OCI-LY7 (cell line): ENCODE measurements around the gene MYO3A.

Experiments
- EZH2phosphoT487 ChIP-seq: fragments of 200-600 bp; sonication (generic); IDR thresholded peaks from 2 replicates; pipeline ENCODE4 v1.6.1; 2018; ENCODE audit warnings: low read depth, borderline replicate concordance, mild to moderate bottlenecking, mixed run types, antibody characterized with exemption, low read length, moderate library complexity, mixed read lengths
- TF ChIP-seq, protein P1 (sequence below): fragments of 200-600 bp; sonication (generic); conservative IDR thresholded peaks from 2 replicates; pipeline ENCODE4 v1.5.1; 2014; ENCODE audit warnings: mild to moderate bottlenecking, antibody characterized with exemption, low read length, moderate library complexity, mixed read lengths

DNA sequence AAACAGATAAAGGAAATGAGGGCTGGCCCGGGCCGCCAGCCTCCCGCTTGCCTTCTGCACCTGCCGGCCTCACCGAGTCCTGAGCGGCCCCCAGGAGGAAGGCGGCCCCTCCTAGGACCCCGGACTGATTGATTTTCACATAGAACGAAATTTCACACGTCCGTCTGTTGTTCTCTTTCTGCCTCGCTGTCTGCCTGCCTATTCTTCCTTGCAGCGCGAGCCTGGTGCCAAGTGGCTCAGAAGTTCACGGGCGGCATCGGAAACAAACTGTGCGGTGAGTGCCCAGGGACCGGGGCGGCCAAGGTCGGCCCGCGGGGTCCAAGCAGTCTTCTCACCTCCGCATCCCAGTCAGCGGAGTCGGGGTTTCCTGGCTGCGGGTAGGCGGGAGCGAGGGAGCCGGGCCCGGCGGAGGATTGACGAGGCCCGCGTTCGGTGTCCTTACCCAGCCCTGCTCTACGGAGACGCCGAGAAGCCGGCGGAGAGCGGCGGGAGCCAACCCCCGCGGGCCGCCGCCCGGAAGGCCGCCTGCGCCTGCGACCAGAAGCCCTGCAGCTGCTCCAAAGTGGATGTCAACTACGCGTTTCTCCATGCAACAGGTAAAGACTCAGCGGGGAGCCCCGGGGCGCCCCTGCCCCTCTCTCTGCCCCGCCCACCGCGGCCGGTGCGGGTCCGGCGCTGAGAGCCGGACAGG is 283.5 kb downstream of the MYO3A start:
- TF ChIP-seq, protein P1, sequence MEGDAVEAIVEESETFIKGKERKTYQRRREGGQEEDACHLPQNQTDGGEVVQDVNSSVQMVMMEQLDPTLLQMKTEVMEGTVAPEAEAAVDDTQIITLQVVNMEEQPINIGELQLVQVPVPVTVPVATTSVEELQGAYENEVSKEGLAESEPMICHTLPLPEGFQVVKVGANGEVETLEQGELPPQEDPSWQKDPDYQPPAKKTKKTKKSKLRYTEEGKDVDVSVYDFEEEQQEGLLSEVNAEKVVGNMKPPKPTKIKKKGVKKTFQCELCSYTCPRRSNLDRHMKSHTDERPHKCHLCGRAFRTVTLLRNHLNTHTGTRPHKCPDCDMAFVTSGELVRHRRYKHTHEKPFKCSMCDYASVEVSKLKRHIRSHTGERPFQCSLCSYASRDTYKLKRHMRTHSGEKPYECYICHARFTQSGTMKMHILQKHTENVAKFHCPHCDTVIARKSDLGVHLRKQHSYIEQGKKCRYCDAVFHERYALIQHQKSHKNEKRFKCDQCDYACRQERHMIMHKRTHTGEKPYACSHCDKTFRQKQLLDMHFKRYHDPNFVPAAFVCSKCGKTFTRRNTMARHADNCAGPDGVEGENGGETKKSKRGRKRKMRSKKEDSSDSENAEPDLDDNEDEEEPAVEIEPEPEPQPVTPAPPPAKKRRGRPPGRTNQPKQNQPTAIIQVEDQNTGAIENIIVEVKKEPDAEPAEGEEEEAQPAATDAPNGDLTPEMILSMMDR, result no peak
- no peak for TF ChIP-seq EZH2phosphoT487
